ENCODE data around the gene BOLA3.

GRCh38 chr2:74164761-74165160, 17.0 kb upstream of the BOLA3 start:
- TF ChIP-seq CTCF (IDR thresholded peaks at IDR 0.05), result no peak
- TF ChIP-seq EZH2 (IDR thresholded peaks at IDR 0.05; ENCODE audit: borderline replicate concordance, insufficient read depth, low read depth, low read length, poor library complexity, severe bottlenecking), result no peak
